Hippocampal formation (tissue), 2 donors: ENCODE measurements around the gene ISOC2.

Source experiments
- DNase-seq, 2 donors: peaks; one replicate each; lab custom pipeline; 2025; lab: John Stamatoyannopoulos, UW

Gene ISOC2

DNA sequence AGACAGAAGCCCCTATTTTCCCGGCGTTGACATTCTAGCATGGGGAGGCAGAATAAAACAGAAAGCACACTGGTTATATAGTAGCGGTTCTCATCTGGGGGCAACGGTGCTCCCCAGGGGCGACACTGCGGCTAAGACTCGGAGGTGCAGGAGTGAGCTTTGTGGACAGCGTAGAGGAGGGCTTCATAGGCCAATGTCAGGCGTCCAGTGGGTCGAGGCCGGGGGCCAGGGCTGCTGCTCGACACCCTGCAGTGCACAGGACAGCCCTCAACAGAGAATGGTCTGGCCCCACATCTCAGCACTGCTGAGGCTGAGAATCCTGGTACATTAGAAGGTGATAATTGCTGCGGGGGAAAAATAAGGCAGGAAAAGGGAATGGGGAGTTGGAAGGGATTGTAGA, 16.5 kb upstream of the ISOC2 start:
- no peak for DNase-seq

DNA sequence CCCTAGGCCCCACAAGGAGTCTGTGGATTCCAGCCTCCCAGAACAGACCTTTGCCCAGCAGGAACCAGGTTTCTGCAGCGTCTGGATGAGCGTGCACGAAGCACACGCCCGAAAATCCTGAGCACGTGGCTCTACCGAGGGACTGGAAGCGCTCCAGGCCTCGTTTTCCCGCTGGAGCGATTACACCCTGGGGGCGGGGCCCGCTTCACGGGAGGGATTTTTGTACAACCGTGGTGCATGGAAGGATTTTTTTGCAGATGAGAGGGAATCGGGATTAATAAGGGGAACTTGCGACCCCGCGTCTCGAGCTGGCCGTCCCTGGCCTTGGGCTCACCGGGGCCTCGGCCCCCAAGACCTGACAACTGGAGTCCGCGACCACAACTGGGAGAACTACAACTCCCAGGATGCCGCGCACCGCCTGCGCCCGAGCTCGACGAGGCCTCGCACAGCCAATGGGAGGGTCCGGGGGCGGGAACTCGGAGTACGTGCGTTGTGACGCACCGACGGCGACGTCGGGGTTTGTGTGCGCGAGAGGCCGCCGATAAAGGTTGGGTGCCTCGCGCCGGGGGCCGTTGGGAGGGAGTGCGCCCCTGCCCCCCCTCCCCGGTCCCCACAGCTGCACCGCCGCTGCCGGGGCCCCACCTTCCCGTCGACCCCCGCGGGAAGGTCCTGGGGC, 14.8 kb upstream of the ISOC2 start, which contains the start of gene ZNF628:
Gene ZNF628 (plus strand): TSS at position 518 of the 676 bp plus-strand sequence. CDS start 3,294 bp downstream, outside the sequence.
- DNase-seq = peak; percentile 96 to 99

DNA sequence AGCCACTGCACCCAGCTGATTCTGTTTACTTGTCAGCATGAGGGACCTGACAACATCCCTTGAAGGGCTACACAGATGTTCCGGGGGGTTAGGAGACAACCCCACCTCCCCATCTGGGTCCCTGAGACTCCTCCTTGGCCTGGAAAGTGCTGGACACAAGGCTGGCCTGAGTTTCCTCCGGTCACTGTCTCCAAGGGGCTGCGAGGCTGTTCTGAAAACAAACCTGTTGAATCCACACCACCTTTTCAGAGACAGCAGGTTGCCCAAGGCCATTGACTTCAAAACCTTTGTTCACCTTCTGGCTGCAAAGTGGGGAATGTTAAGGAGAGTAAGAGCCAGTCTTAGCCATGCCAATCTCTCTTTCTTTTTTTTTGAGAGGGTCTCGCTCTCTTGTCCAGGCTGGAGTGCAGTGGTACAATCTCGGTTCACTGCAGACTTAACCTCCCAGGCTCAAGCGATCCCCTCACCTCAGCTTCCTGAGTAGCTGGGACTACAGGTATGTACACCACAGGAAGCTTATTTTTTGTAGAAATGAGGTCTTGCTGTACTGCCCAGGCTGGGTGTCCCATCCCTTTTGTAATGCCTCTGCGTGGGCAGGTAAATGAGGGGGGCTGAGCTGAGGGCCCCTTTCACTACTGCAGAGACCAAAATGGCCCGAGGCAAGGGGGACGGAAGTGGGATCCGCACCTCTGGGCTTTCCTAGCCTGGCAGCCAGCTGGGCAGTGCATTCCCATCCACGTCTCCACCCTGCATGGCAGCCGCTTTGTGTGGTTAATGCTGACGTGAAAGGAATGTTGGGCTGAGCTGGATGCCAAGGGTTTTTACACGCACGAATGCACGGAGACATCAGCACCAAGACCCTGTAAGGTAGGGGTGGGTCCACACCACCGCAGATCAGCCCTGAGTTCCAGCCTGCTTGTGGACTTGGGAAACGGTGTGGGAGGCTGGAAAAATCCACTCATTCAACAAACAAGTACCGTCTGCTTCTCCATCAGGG, 13.1 kb upstream of the ISOC2 start:
- DNase-seq = no peak

DNA sequence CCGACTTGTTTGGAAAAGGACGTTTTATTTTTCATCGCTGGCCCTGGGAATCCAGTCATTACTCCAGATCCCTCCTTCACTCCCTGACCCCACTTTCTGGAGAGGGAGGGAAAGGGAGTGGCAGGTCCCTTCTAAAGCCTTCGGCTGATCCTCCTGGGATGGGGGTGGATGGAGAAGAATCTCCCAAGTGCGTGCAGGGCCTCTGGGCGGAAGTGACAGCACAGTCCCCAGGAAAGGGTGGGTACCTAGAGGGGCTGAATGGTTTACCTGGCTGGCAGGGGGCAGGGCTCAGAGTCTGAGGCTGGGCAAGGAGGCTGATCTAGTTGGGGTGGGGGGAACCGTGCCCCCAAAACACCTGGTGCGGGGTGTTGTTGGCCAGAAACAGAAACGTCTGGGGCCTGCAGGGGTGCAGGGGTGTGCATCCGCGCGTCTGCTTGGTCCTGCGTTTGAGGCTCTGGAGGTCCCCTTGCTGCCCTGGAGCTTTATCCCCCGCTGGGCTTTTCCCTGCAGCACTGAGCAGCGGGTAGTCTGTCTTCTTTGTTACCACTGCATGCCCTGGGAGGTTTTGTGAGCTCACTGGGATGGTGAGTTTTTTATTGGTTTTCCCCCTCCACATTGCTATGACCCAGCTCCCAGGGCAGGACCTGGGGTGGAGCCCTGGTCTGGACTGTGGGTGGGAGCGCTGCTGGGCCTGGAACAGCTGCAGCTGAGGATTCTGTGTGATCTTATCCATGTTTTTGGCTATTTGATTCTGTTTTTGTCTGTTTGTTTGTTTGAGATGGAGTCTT, 12.0 kb upstream of the ISOC2 start:
- no peak for DNase-seq

DNA sequence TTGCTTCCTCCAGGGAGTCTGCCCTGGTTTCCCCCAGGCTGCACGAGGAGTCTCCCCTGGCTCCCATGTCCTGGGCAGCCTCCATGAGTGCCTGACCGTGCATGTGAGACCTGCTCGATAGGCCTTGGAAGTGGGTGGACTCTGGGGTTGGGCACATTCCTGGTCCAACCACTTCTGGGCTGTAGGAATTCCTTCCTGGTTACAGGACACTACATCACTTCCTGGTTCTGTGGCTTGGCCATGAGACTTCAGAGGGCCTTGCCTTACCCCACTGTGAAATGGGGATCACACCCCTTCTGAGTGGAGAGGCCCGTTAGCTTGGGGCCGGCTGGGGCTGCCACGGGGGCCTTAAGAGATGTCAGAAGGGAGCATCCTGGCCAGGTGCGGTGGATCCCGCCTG, 11.0 kb upstream of the ISOC2 start:
- DNase-seq = no peak

DNA sequence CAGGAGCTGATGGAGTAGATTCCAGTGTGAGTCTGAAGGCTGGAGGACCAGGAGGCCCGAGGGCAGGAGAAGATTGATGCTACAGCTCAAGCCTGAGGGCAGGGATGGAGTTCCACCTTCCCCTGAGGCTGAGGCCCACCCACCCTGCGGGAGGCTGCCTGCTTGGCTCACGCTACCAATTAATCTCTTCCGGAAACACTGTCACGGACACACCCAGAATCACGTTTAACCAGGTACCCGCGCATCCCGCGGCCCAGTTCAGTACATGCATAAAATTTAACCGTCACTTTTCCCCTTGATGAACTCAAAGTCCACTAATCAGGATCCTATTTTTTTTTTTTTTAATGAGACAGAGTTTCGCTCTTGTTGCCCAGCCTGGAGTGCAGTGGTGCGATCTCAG, 9.8 kb upstream of the ISOC2 start:
- DNase-seq = no peak

DNA sequence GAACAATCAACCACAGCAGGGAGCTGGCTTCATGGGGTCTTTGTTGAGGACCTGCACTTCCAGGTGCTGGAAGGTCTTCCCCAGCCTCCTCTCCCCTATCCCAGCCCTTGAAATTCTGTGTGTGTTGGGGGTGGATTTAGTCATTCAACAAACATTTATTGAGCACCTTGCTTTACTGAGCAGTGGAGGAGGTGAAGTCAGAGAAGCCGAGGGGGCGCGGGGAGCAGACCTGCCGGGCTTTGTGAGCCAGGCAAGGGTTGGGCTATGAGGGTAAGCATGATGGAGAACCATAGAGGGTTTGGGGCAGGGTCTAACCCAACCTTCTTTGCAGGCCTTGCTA, 6.6 kb upstream of the ISOC2 start:
- no peak for DNase-seq

DNA sequence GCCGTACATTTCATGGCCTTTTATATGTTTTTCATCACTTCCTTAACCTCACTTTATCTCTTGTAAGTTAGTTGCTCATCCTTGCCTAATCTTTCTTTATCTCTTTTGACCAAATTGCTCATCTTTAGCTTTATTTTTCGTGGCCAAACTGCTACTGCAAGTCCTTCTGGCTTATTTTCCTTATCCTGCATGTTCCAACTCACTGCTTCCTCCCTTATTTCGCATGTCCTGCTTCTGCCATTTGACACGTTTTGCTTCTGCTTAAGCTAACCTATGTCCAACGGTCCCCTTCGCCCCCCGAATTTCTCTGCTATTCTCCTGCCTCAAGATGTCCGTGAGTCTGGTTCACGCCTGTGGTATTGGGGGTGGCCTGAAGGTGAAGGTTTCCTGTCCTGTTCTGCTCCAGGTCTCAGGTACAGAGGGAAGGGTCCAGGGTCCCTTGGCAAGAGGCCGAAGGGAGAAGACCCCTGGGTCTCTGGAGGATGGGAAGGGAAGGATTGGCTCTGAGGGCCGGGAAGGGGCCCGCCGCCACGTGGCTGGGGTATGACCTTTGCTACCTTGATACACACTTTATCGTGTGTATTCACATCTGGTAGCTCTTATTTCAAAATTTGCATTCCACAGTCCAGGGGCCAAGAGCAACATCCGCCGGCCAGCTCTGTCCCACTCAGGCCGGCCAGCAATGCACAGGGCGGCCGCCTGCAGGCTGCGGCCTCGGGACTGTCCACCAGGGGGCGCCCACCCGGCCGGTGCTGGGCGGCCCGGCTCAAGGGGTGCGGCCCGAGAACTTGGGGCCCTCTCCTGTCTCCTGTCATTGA, 6.0 kb upstream of the ISOC2 start:
- peak in 1 of 2 donors; percentile 40 for DNase-seq

DNA sequence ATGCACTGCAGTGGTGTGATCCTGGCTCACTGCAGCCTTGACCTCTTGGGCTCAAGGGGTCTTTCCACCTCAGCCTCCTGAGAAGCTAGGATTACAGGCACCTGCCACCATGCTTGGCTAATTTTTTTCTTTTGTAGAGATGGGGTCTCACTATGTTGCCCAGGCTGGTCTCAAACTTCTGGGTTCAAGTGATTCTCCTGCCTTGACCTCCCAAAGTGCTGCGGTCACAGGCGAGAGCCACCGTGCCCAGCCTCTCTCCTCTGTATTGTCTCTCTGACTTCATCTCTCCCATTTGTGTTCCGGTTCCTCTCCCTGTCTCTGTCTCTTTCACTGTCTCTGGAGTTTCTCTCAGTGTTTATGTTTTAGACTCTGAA, 4.8 kb upstream of the ISOC2 start:
- DNase-seq = no peak

DNA sequence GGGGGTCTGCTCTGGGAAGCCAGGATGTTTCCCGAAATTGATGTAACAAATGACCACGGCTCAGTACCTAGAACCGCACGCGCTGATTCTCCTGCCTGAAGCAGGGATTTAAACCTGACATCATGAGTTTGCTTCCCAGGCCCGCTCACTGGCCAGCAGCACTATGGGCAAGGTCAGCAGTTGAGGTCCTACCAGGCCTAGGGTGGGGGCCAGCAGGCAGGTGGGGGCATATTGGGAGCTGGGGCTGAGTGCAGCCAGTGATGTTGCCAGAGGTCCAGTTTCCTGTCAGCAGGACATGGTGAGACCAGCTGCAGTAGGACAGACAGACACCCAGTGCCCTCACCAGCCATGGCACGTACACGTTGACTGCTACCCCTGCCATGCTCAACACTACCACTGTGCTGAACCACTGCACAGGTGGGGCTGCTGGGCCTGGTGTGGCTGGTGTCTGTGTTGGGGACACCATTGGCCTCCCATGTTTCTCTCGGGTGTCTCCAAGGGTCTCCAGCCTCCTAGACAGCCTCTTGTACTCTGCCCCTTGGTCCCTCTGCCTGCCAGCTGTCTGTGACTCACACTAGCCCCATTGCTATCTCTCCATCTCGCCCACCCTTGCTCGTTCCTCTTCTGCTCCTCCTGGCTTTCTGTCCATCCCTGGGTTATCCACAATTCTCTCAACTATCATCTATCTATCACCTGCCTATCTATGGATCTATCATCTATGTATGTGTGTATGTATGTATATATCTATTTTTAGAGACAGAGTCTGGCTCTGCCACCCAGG, 4.2 kb upstream of the ISOC2 start:
- DNase-seq = no peak

DNA sequence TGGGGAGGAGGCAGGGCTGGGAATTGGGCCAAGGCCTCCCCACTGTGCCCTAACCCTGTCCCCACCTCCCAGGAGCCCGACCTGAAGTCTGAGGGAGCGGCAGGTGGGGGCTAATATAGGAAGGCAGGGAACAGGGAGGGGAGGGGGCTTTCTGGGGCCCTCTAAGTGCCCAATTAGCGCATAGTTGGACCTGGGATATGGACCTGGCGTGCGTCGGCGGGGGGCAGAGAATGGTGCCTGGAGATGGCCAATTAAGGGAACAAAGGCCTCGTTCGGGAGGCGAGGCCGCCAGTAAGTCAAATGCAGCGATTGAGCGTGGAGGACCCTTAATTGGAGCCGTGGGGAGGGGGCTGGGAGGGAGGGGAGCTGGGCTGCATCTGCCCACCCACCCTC, 3.2 kb upstream of the ISOC2 start, which contains the start of gene C19orf85:
Gene C19orf85 (minus strand): TSS at position 90 of the 393 bp plus-strand sequence. CDS start 197 bp downstream, outside the sequence.
- no peak for DNase-seq

DNA sequence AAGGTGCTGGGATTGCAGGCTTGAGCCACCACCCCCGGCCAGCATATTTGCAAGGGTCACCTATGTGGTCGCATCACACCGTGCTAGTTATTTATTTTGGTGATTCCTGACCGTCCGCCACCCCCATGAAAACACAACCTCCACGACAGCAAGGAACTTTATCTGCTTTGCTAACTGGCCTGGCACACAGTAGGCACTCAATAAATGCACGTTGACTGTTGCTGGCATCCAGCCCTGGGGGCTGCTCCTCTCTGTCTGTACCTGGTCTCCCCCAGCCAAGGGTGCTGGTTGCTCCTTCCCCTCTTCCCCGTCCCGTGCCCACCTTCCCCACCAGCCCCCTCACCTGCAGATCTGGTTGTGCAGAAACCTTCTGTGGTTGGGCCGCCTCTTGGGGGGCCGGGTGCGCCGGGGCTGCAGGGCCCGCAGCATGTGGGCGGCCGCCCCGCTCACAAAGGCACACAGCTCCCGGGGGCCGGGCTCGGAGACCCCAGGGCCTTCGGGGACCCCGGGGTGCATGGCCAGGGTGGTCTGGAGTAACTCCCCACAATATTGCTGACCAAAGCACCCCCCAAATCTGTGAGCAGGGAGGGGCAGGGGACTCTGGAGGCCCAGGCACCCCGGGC, 2.7 kb upstream of the ISOC2 start:
- no peak for DNase-seq

DNA sequence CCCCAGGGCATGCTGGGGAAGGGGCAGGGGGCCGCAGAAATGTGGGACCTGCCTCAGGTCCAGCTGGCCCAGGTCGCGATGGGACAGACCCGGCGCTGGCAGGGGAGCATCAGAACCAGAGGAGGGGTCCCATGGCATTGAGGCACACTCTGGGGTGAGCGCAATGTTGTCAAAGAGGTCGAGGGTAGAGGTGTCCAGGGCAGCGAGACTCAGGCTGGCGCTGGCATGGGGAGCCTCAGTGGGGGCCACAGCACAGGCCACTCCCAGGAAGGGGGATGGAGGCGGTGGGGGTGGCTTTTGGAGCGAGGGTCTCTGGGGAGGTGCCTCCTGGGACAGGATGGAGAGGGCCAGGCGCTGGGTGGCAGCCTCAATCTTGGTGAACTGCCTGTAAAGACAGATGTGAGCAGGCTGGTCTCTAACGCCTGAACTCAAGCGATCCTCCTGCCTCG, 2.2 kb upstream of the ISOC2 start:
- DNase-seq = no peak

DNA sequence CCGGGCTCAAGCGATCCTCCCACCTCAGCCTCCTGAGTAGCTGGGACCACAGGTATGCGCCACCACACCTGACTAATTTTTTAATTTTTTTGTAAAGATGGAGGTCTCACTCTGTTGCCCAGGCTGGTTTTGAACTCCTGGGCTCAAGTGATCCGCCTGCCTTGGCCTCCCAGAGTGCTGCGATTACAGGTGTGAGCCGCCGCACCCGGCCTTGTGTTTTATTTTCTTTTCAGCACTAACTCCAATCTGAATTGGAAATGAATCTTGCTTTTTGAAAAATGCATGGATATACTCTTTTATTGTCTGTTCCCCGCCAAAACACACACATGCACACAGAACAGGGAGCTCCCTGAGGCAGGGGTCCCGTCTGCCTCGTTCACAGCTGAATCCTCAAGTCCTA, 1.3 kb upstream of the ISOC2 start:
- DNase-seq = no peak

DNA sequence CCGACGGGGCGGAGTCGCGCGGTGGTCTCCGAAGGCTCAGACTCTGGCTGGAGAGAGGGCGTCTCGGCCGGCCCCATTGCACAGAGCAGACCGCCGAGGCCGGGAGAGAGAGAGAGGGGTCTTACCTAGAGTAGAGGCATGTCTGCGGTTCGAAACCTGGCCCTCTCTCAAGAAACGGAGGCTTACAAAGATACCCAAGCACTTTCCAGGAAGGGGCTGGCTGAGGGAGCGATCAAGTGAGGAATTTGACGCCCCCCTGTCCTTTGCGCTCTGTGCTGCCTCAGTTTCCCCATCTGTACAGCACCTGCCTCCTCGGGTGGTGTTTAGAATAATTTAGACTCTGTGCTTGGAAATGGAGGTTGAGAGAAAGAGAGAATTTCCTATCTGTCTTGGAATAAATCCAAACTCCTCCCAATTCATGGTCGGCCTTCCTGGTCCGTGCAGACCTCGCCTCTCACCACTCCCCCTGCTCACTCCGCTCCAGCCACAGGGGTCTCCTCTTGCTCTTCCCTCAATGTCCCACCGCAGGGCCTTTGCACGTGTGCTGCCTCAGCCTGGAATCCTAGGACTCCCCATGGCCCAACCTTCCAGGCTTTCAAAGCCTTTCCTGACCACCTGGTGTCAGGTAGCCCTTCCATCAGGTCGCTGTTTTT, 658 bp upstream of the ISOC2 start:
- DNase-seq = no peak

DNA sequence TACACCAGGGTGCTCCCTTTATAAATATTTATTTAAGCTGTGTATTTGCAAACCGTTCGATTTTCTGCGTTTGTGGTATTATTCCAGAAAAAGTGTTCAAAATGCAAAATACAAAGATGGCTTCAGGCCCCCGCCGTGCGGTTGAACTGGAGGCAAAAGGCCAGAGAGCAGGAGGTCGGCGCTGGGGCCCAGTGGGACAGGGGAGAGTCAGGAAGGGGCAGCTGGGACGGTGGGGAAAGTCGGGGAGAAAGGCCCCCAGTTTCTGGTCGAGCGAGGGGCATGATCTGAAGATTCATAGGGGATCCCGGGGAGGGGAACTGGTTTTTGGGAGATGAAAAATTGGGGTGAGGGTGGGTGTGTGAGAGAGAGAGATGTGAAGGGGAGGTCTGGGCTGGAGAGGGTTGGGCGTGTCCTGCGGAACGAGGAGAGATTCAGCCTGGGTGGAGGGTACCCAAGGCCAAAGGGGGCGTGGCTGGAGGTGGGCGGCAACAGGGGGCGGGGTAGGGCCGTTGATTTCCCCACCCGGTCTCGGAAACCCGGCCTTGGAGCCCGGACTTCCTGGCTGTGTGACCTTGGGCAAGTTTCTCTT, 678 bp downstream of the ISOC2 start:
- DNase-seq = peak in 1 of 2 donors; percentile 43

DNA sequence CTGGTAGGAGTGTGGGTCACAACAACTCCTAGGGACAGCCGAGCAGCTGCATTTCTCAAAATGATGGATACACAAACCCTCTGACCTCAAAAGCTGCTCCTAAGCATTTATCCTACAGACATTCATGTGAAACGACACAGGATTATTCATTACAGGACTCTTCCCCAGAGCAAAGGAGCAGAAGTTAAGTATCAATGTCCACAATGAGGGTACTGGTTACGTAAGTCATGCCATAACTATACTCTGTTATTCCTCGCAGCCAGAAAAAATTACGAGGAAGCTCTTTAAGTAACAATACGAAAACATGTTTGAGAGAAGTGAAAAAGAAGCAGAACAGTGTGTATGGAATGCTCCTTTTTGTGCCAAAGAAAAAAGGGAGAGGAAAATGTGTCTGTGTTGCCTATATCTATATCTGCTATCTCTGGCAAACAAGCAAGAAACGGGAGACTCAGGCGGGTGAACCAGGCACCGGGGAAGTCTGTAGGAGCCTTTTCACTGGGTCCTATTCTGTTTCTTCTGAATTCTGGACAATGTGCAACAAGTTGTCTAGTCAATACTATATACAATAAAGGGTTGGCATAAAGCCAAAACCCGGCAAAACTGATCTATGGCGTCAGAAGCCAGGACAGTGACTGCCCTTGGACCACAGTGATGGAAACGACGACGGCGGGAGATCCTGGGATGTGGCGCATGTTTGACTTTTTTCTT, 1.3 kb downstream of the ISOC2 start:
- peak in 1 of 2 donors; percentile 9 for DNase-seq

DNA sequence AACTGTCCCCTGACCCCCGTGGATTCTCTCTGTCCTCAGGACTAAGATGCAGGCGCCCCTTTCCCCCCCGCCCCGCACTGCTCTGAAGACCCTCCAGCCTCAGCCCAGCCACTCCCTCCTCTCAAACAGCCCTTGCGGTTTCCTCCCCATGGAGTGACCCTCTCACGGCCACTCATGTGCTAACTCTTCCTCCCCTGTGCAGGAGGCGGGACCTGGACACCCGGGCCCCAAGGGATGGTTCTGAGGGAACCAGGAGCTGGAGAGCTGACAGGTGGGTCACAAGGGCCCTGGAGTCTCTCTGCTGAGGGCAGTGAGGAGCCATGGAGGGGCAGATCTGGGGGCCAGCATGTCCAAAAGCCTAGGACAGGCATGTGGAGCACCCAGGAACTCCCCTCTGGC, 1.9 kb downstream of the ISOC2 start:
- no peak for DNase-seq
